ENCODE data around the gene SP110. TPM values are rescaled to one million over a fixed set of nuclear protein-coding genes. Genes with fewer than 3 reads are reported as not detected.

The SP110 gene
- total RNA-seq, 2 experiments from 2014 or later, result 59.4 to 63.7 TPM

- DNase-seq, result no peak
- Histone ChIP-seq H3K27ac (ENCODE audit: low read depth in 1 of 2, low read length in 2 of 2) (no peak overlapping the region), H3K4me1 (ENCODE audit: insufficient read depth, low read length) (no peaks in the 10 kb centered on the region), H3K9me3 (ENCODE audit: control insufficient read depth in 1 of 2, insufficient read depth in 1 of 2, low read length in 2 of 2) (no peaks in the 10 kb centered on the region), H3K4me3 (ENCODE audit: low read length) (no peak overlapping the region), H3K27me3 (ENCODE audit: control insufficient read depth in 1 of 2, insufficient read depth in 2 of 2, low read length in 2 of 2) (no peaks in the 10 kb centered on the region), H3K36me3 (ENCODE audit: insufficient read depth, low read length) (peaks cover 99% of the 10 kb centered on the region)
- ChIA-PET CTCF (no interaction called here), POLR2A (no interaction called here)
- Mint-ChIP-seq H3K36me3 (ENCODE audit: low read depth) (peaks cover 99% of the 10 kb centered on the region), H3K27me3 (no peaks in the 10 kb centered on the region), H3K27ac (peak overlapping the region; percentile 13), H3K4me3 (no peak overlapping the region), H3K4me1 (ENCODE audit: low read depth) (no peaks in the 10 kb centered on the region), H3K9me3 (no peaks in the 10 kb centered on the region)
- TF ChIP-seq CTCF (IDR thresholded peaks at IDR 0.05), result no peak
- ATAC-seq (ENCODE audit: poor library complexity), result no peak
- intact Hi-C loops (cut with DNase I, micrococcal nuclease), result no loop called here
Measured at GRCh38 chr2:230176996-230177395, 42.8 kb downstream of the SP110 start.

GRCh38 chr2:230174466-230174865 is 45.3 kb downstream of the SP110 start:
- peak overlapping the region; percentile 6 for H3K27ac Mint-ChIP-seq
- Histone ChIP-seq H3K9me3 (ENCODE audit: control insufficient read depth in 1 of 2, insufficient read depth in 1 of 2, low read length in 2 of 2) (no peaks in the 10 kb centered on the region), H3K27ac (ENCODE audit: low read depth in 1 of 2, low read length in 2 of 2) (no peak overlapping the region), H3K27me3 (ENCODE audit: control insufficient read depth in 1 of 2, insufficient read depth in 2 of 2, low read length in 2 of 2) (no peaks in the 10 kb centered on the region), H3K36me3 (ENCODE audit: insufficient read depth, low read length) (peaks cover 88% of the 10 kb centered on the region), H3K4me3 (ENCODE audit: low read length) (no peak overlapping the region), H3K4me1 (ENCODE audit: insufficient read depth, low read length) (peaks cover 10% of the 10 kb centered on the region)
- ChIA-PET POLR2A (no interaction called here), CTCF (no interaction called here)
- no peak for TF ChIP-seq CTCF (IDR thresholded peaks at IDR 0.05)
- no peak overlapping the region for H3K4me3 Mint-ChIP-seq
- DNase-seq (no peak), ATAC-seq (ENCODE audit: poor library complexity) (no peak)
- peaks cover 100% of the 10 kb centered on the region for H3K36me3 Mint-ChIP-seq (ENCODE audit: low read depth)
- no peaks in the 10 kb centered on the region for H3K9me3 Mint-ChIP-seq
- peaks cover 12% of the 10 kb centered on the region for H3K4me1 Mint-ChIP-seq (ENCODE audit: low read depth)
- intact Hi-C loops (cut with DNase I, micrococcal nuclease), result no loop called here
- H3K27me3 Mint-ChIP-seq, result no peaks in the 10 kb centered on the region

GRCh38 chr2:230172852-230173251 is 46.9 kb downstream of the SP110 start:
- no peak for DNase-seq
- CTCF ChIA-PET, result no interaction called here

More at GRCh38 chr2:230172852-230173251, 46.9 kb downstream of the SP110 start:
- Mint-ChIP-seq H3K27ac (no peak overlapping the region), H3K27me3 (no peaks in the 10 kb centered on the region), H3K36me3 (ENCODE audit: low read depth) (peaks cover 100% of the 10 kb centered on the region), H3K4me3 (no peak overlapping the region), H3K9me3 (no peaks in the 10 kb centered on the region), H3K4me1 (ENCODE audit: low read depth) (peaks cover 12% of the 10 kb centered on the region)
- no peak for TF ChIP-seq CTCF (IDR thresholded peaks at IDR 0.05)
- intact Hi-C loops (cut with DNase I, micrococcal nuclease), result no loop called here
- H3K4me3 ChIP-seq (ENCODE audit: low read length), result no peak overlapping the region
- no peak overlapping the region for H3K27ac ChIP-seq (ENCODE audit: low read depth in 1 of 2, low read length in 2 of 2)
- peaks cover 10% of the 10 kb centered on the region for H3K4me1 ChIP-seq (ENCODE audit: insufficient read depth, low read length)
- no peaks in the 10 kb centered on the region for H3K27me3 ChIP-seq (ENCODE audit: control insufficient read depth in 1 of 2, insufficient read depth in 2 of 2, low read length in 2 of 2)
- no peaks in the 10 kb centered on the region for H3K9me3 ChIP-seq (ENCODE audit: control insufficient read depth in 1 of 2, insufficient read depth in 1 of 2, low read length in 2 of 2)
- ATAC-seq (ENCODE audit: poor library complexity), result no peak
- POLR2A ChIA-PET, result no interaction called here
- H3K36me3 ChIP-seq (ENCODE audit: insufficient read depth, low read length), result peaks cover 86% of the 10 kb centered on the region

Measured in CD4-positive, alpha-beta T cell (primary cell).